GM19468 (cell line): ENCODE results near the gene SLC16A7.

ENCODE experiments used
- ATAC-seq: cut with Tn5 transposase; IDR thresholded peaks from one replicate; pipeline ENCODE4 v1.9.1; 2021; ENCODE audit warnings: mild to moderate bottlenecking, moderate library complexity, moderate number of reproducible peaks; ENCODE audit not compliant: unreplicated experiment; ENCODE audit errors: extremely low read depth

The SLC16A7 gene

DNA sequence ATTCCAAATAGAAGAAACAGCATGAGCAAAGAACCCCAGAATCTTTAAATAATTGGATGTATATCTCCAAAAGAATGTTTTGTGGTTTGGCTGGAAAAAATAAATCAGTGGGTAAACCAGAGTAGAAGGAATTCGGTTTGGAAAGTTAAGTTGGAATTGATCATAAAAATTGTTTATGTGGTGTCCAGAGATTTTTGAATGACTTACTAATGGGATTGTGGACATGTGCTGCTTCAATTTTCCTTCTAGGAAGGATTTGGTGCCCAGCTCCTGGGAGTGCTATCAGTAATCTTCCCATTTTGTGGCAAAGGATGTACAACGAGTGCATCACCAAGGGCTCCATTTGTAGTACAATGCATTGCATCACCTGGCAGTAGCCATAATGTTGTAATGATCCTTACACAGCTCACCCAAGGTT lies 224.8 kb downstream of the SLC16A7 start:
- no peak for ATAC-seq

DNA sequence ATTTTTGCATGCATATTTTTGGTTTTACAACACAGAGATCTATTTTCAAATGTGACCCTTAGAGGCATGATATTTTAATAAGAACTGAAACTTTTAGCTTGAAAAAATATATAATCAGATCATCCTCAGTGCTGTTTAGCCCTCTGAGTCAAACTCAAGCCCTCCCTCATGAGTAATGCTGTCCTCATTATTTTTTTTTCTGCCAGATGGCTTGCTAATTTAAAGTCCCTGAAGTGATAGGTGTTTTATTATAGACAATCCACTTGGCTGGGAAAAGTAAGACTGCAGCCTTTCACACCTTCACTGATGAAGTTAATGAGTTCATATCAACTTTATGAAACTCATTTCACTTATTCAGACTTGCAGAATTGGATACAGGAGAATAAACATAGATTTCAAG lies 227.7 kb downstream of the SLC16A7 start:
- no peak for ATAC-seq

DNA sequence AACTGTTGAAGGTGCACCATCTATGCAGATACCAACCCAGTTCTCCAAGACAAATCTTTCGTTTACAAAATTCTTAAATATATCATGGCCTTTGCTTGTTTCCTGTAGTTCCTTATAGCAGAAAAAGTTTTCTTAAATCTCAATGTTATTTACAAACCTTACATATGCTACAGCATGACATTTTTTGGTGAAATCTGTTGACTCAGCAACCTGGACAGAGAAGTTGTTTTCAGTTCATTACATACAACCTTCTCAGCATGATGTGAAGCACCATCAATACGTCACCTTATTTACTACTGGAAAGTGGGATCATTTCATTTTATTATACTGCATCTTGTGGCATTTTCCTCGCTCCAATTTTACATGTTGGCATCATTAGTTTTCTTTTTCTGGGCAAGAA lies 231.9 kb downstream of the SLC16A7 start:
- ATAC-seq: no peak

DNA sequence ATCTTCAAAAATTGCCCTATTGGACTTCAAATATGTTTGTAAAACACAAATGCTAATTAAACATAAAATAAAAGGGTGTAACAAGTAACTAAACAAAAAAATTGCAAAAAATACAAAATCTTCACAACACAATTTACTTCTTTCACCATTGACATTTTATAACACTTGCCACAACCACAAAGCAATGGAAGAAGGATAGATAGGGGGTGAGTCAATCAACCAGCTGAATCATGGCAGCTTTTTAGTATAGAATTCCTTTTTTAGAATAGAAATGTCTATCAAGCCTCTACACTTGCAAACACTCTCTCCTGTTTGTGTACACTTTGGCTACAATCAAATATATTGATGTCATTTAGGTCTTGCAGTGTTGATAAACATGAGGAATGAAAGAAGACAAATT lies 232.7 kb downstream of the SLC16A7 start:
- ATAC-seq: no peak

DNA sequence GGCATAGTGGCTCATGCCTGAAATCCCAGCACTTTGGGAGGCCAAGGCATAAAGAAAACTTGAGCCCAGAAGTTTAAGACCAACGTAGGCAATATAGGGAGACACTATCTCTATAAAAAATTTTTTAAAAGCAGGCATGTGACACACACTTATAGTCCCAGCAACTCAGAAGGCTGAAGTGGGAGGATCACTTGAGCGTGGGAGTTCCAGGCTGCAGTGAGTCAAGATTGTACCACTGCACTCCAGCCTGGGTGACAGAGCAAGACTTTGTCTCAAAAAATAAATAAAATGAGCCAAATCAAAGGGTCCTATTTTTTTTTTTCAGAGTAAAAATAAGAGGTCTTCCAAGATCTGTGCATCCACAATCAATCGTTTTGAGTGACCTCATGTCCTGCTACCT lies 237.6 kb downstream of the SLC16A7 start:
- ATAC-seq: no peak

DNA sequence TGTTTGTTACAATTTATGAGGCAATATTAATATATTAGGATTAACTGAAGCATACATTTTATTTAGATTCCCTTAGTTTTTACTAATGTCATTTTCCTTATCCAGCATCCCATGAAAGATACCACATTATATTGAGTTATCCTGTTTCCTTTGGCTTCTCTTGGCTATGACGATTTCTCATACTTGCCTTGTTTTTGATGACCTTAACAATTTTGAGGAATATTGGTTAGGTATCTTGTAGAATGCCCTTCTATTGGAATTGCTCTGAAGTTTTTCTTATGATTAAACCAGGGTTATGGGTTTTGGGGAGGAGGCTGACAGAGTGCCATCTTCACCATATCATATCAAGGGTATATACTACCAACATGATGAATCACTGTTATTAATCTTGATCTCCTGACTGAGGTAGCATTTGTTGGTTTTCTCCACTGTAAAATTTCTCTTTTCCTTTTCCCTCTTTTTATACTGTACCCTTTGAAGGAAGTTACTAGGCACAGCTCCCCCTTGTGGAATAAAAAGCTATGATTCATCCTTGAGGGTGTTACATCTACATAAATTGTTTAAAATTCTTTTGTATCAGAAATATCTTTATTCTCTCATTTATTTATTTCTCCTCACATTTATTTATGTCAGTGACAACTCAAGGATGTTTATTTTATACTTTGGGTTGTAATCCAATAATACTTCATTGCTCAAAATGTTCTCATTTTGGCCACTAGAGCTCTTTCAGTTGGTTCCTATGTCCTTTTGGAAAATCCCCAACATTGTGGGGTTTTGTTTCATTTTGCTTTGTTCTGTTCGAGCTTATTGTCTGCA lies 239.0 kb downstream of the SLC16A7 start:
- ATAC-seq: no peak
